ACHN (cell line): Measurements from ENCODE around the gene GCNT4.

Experiments
- DNase-seq: peaks from one replicate; pipeline ENCODE4 v3.0.0-alpha.2; 2015
- in situ Hi-C: cut with HindIII; loops from 2 replicates; pipeline ENCODE4 v1.10.0; 2017; ENCODE audit warnings: low sequenced_read_pairs, low pct_ligation_motif_present, low pct_unique_long_range_greater_than_20kb

GCNT4 gene

GRCh38 chr5:75023368-75024159 is 28.8 kb downstream of the GCNT4 start:
- in situ Hi-C loops: no loop called here

GRCh38 chr5:75021800-75022199 is 30.6 kb downstream of the GCNT4 start:
- DNase-seq: no peak
- in situ Hi-C loops: no loop called here

More at GRCh38 chr5:75023368-75024159, 28.8 kb downstream of the GCNT4 start:
- DNase-seq: no peak

- in situ Hi-C loops: no loop called here
Observed at GRCh38 chr5:75021219-75021618, 31.1 kb downstream of the GCNT4 start.

GRCh38 chr5:75020016-75020656 is 32.2 kb downstream of the GCNT4 start:
- DNase-seq: no peak
- in situ Hi-C loops: no loop called here

More at GRCh38 chr5:75021219-75021618, 31.1 kb downstream of the GCNT4 start:
- DNase-seq: no peak

- no peak for DNase-seq
- in situ Hi-C loops: no loop called here
Observed at GRCh38 chr5:75018805-75019587, 33.4 kb downstream of the GCNT4 start.

GRCh38 chr5:75017971-75018370 is 34.4 kb downstream of the GCNT4 start:
- no peak for DNase-seq
- in situ Hi-C loops: no loop called here

GRCh38 chr5:75016896-75017295 is 35.5 kb downstream of the GCNT4 start:
- no peak for DNase-seq
- in situ Hi-C loops: no loop called here

- in situ Hi-C loops: no loop called here
Observed at GRCh38 chr5:75012748-75013147, 39.6 kb downstream of the GCNT4 start.

GRCh38 chr5:75010838-75011237 is 41.5 kb downstream of the GCNT4 start:
- DNase-seq: no peak
- in situ Hi-C loops: no loop called here

More at GRCh38 chr5:75012748-75013147, 39.6 kb downstream of the GCNT4 start:
- no peak for DNase-seq

GRCh38 chr5:75009556-75010345 is 42.6 kb downstream of the GCNT4 start:
- in situ Hi-C loops: no loop called here
- no peak for DNase-seq

GRCh38 chr5:75006865-75007822 is 45.2 kb downstream of the GCNT4 start:
- no peak for DNase-seq
- in situ Hi-C loops: no loop called here

- no peak for DNase-seq
- in situ Hi-C loops: no loop called here
Observed at GRCh38 chr5:75005561-75005960, 46.8 kb downstream of the GCNT4 start.
